ENCODE results near the gene HES5. TPM values are rescaled to one million over a fixed set of nuclear protein-coding genes. Genes with fewer than 3 reads are reported as not detected.
"Not testable (repeated sequence)": the region's sequence is repeated elsewhere in the genome, so short reads cannot be mapped to it uniquely, and the experiment has no call there.

HES5 gene
- polyA plus RNA-seq, 3 donors, result 0.52 to 0.87 (median 0.58) TPM

DNA sequence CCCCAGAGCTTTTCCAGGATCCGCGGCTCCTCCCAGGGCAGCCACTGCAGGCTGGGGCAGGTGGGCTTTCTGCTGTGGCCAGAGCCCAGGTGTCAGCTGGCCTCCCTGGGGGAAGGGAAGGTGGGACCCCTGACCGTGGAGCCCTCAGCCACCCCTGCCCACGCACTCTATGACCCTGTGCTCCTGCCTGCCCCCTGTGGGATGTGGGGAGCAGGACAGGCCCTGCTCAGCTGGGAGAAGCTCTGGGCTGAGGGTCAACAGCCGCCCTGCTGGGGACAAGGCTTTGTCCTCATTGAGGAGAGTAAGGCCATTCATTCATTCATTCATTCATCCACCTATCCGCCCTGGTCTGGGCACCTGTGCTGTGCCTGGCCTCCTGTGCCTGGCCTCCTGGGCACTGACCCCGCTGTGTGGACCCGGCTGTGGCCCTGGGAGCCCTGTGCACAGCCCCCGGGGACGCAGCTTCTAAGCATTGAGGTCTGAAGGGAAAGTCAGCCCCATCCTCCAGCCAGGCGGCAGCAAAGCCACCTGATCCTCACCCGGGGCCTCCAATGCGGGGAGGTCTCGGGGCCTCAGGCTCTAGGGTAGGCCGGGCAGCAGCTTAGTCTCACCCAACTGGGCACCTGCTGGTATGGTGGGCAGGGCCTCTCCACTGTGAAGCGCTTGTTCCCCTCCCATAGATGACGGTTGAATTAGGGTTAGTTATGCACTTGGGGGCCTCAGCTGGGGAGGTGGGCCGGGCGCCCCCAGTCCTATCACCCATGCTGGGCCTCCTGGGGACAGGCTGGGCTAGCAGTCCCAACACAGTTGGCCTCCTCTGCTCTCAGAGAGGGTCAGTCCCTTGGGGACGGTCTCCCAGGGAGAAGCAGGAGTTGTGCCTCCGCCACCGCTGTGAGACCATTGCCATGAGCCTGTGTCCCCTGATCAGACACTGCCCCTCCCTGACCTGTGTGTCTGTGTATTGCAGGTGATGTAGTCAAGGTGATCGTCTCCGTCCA is 32.1 kb upstream of the HES5 start:
- DNase-seq, result no peak

DNA sequence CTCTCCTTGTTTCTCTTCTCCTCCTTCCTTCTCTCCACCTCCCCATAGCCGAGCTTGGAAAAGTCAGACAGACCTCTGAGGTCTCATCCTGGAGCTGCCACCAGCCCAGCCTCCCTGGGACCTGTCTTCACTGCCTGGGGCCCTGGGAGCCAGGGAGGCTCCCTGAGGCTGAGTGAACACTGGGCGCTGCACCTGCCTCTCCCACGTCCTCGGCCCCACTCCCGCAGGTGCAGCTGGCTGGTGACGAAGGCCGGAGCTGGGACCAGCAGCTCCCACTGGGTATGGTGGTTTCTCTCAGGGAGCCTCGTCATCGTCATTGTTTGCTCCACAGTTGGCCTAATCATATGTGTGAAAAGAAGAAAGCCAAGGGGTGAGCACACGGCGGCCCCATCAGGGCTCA is 31.4 kb upstream of the HES5 start:
- no peak for DNase-seq

- no peak for DNase-seq
These were observed 30.4 kb upstream of the HES5 start for GRCh38 chr1:2560299-2561073.

DNA sequence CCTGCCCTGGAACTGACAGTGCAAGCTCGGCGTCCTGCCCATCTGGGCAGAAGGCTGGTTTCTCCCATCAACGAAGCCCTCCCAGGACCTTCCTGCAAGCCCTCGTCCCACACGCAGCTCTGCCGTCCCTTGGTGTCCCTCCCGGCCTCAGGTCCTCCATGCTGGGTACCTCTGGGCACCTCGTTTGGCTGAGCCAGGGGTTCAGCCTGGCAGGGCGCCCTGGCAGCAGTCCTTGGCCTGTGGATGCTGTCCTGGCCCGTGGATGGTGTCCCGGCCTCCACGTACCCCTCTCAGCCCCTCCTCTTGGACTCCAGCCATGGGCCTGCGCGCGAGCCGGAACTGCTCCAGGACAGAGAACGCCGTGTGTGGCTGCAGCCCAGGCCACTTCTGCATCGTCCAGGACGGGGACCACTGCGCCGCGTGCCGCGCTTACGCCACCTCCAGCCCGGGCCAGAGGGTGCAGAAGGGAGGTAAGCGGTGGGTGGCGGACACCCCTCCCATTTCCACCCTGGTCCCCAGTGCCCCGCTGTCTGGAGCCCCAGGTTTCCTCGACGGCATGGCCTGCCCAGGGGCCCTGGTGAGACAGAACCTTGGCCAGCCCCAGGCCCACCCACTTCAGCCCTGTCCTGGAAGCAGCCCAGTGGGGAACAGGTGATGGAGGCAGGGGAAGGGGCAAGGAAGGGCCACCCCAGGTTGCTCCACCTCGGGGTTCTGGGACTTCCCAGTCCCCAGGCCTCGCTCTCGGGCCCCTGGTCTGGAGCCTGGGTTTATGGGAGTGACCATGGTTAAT is 29.6 kb upstream of the HES5 start:
- DNase-seq, result no peak

DNA sequence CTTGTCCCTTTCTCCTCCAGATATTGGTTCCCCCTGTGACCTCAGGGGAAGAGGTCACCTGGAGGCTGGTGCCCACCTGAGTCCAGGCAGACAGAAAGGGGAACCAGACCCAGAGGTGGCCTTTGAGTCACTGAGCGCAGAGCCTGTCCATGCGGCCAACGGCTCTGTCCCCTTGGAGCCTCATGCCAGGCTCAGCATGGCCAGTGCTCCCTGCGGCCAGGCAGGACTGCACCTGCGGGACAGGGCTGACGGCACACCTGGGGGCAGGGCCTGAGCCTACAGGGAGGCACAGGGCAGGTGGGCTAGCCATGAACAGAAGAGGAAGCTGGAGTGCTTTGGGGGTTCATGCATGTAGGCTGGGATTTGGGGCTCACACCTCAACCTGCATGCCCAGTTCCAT is 28.8 kb upstream of the HES5 start:
- DNase-seq, result no peak

DNA sequence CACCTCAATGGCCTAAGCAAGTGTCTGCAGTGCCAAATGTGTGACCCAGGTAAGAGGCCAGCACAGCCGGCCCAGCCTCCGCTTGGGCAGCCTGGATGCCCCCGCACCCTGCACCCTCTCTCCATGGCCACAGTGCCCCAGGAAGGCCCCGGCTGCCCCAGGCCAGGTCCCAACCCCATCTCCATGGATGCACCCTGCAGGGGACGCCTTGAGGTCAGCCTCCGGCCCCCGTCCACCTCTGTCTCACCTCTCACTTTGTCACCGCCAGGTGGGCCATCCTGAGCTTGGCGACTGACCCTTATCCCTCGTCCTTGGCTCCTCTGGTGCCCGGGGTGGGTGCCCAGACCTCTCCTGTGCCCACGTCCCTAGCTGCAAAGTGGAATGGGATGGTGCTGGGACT is 28.4 kb upstream of the HES5 start:
- DNase-seq, result no peak

DNA sequence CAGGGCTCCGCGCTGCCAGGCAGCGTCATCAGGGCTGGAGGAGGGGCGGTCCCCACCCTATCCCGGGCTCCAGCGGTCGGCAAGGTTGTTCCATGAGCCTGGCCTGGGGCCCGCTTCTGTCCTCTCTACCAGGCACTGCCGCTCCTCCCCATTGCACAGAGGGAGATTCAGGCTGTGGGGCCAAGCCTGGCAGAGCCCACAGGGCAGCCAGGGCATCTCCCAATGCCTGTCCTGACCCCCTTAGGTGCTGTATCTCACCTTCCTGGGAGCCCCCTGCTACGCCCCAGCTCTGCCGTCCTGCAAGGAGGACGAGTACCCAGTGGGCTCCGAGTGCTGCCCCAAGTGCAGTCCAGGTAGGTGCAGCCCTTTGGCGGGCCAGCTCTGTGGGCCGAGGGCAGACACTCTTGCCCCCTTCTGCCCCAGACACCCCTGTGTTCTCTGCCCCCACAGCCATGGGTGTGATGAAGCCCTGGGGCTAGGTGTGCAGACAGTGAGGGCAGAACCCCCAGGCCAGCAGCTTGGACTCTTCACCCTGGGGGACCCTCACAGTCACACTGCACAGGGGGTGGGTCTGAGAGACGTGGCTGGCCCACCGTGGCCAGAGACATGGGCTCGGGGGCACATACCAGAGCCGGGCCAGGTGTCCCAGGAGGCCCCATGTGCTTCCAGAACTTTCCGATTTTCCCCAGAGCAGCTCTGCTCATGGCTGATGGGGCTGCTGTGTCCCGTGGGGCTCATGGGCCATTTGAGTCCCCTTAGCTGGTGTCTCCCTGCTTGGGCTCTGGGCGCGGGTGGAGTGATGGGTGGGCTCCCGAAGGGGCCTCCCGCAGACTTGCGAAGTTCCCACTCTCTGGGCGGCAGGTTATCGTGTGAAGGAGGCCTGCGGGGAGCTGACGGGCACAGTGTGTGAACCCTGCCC is 27.7 kb upstream of the HES5 start:
- DNase-seq, result no peak

GRCh38 chr1:2556678-2557481 is 26.8 kb upstream of the HES5 start:
- DNase-seq, result no peak

DNA sequence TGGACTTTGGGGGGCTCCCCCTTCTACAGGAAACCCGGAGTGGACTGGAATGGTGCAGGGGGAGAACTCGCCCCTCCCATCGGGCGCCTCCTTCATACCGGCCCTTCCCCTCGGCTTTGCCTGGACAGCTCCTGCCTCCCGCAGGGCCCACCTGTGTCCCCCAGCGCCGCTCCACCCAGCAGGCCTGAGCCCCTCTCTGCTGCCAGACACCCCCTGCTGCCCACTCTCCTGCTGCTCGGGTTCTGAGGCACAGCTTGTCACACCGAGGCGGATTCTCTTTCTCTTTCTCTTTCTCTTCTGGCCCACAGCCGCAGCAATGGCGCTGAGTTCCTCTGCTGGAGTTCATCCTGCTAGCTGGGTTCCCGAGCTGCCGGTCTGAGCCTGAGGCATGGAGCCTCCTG is 26.2 kb upstream of the HES5 start, which contains the start of gene TNFRSF14:
TSS of gene TNFRSF14 (plus strand) at position 95 of the 401 bp plus-strand sequence. CDS start at position 389, 294 bp downstream.
- no peak for DNase-seq

DNA sequence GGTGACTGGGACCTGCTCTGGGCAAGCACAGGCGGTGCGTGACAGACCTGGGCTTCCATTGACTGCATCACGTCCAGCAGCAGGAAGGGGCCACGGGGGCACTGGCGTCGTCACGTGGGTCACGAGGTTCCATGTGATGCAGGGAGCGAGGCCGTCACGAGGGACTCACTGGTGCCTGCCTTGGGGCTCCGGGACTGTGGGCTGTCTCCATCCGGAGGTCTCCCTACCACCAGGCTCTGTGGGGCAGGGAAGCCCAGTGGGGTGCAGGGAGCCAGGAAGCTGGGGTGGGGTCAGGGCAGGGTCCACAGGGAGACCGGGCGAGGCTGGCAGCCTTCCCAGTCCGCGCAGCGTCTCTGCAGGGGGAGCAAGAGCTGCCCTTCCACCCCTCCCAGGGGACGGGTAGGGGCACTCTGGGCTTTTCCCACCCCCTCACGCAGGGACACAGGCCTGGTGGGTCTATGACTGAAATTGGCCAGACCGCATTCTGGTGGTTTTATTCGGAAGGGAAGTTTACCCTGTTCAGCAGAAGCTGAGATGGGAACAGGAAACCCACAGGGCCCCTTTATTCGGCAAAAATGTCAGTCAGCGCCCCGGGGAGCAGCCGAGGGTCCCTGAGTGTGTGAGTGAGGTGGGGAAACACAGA is 25.7 kb upstream of the HES5 start:
- DNase-seq, result no peak

- no peak for DNase-seq
These were observed 24.7 kb upstream of the HES5 start for GRCh38 chr1:2554621-2555387.

- DNase-seq, result no peak
These were observed 24.0 kb upstream of the HES5 start for GRCh38 chr1:2553871-2554620.

DNA sequence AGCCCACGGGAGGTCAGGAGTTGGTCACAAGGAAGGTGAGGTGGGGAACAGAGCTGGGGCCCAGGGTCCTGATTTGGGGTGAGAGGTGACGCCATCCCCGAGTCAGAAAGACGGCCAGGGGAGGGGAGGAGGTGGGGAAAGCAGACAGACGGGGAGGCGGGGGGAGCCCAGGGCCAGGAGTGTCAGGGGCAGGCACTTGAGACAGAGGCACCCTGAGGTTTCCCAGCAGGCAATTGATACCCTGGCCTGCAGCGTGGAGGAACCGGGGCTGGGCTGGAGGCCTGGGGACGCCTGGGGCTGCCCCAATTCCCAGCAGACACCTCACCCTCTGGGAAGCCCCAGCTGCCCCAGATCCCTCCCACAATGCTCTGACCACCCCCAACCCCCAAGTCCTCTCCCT is 23.0 kb upstream of the HES5 start:
- not testable (repeated sequence) for DNase-seq

DNA sequence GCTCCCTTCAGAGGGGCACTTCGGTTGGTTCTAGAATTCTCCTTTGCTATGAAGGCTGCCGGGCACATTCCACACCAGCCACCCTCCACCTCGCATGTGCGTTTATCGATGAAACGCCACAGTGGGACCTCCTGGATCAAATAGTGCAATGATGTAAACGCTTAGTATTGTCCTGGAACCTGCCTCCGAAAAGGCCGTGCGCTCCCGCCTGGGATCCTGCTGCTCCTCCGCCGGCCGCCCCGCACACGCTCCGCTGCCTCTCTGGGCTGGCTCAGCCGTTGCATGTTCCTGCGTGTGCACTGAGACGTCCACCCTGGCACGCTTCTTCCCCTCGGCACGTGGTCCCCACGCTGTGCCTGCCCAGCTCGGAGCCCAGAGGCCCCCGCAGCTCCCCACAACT is 22.1 kb upstream of the HES5 start:
- DNase-seq, result no peak

DNA sequence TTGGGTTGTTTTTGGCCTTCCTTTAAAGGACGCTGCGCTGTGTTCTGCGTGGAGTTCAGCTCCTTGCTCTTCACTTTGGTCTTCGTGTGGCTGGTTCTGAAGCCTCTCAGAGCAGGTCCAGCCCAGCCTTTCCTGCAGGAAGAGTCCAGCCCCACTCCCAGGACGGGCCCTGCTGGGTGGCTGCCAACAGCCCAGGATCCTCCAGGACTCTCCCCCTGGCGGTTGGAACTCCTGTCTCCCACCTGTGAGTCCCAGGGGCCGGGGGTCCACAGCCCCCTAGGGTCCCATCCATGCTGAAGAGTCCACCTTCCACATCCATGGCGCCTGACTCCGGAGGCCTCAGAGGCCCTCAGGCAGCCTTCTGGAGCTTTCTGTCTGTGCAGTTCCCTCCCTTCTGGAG is 21.5 kb upstream of the HES5 start:
- DNase-seq, result not testable (repeated sequence)

DNA sequence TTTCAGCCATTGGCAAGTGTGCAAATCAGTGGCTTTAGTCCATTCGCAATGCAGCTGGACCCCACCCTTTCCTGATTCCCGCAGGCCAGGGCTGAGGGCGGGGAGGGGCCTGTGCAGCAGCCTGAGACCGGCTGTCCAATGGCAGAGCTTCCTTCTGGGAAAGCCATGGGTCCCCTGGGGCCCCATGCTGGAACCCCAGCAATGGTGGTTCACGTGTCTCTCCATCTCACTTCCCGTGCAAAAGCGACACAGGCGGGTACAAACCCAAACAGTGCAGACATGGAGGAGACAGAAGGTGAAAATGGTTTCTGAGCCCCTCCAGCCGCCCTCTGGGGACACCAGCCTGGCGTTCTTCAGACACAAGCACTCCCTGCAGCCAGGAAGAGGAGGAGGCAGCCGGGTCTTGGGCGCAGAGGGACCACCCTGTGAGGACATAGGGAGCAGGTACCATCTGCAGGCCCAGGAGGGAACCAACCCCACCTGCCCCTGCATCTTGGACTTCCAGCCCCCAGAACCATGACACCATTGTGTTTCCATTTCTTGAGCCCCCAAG is 20.3 kb upstream of the HES5 start:
- not testable (repeated sequence) for DNase-seq

DNA sequence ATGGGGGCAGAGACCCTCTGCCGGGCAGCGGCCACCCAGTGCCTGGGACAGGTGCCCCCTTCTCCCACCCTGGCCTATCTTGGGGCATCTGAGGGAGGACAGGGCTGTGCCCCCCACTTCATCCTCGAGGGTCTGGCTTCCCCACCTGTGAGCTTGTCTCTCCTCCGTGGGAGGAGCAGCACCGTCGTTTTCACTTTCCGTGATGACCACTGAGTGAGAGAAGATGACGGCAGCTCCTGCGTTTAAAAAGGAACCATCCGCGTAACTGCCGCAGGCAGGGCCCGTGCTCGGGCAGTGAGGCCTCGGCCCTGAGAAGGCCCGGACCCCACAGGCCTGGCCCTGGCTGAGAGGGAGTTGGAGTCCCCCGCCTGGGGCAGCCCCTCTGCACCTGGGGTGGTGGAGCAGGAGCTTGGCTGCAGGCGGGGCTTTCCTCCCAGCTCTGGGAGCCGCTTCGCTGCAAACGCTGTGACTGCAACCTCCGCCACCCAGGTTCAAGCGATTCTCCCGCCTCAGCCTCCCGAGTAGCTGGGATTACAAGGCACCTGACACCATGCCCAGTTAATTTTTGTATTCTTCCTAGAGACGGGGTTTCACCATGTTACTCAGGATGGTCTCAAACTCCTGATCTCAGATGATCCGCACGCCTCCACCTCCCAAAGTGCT is 19.4 kb upstream of the HES5 start:
- DNase-seq, result not testable (repeated sequence)
